T-helper 1 cell treated with Interleukin-12 subunit alpha and Interleukin-12 subunit beta and Interleukin-4 antibody, amounts not matched to agents 30 ng/mL and 1 ng/mL, for 36 hours (primary cell): ENCODE measurements around the gene PAK4. TPM values are rescaled to one million over a fixed set of nuclear protein-coding genes. Genes with fewer than 3 reads are reported as not detected.
"Not testable (repeated sequence)": the region's sequence is repeated elsewhere in the genome, so short reads cannot be mapped to it uniquely, and the experiment has no call there.

Experiments used
- intact Hi-C: fragments of 100-400 bp; cut with micrococcal nuclease; formaldehyde crosslinking; loops from one replicate; pipeline ENCODE4 v1.15.1; 2024
- total RNA-seq: library from RNA; stranded (reverse); gene quantifications from 2 replicates; pipeline ENCODE4 v1.2.3, GENCODE V29; 2022

PAK4 gene
- total RNA-seq, 1 donor from 2014 or later: 17.4 TPM

DNA sequence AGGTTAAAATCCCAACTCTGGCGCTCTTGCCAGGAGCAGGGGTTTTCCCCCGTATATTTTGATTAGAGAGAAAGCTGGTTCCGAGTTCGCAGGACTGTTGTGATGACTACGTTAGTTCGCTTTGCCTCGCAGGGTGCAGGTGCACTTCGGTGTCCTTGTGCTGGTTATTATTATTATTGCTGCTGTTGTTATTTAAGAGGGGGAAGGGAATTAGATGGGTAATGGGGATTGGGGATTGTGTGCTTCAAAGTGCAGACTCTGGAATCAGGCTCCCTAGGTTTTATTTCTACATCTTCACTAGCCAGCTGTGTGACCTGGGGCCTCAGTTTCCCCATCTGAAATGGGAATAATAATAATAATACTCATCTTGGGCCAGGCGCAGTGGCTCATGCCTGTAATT, 26.2 kb upstream of the PAK4 start:
- intact Hi-C loops: no loop called here

DNA sequence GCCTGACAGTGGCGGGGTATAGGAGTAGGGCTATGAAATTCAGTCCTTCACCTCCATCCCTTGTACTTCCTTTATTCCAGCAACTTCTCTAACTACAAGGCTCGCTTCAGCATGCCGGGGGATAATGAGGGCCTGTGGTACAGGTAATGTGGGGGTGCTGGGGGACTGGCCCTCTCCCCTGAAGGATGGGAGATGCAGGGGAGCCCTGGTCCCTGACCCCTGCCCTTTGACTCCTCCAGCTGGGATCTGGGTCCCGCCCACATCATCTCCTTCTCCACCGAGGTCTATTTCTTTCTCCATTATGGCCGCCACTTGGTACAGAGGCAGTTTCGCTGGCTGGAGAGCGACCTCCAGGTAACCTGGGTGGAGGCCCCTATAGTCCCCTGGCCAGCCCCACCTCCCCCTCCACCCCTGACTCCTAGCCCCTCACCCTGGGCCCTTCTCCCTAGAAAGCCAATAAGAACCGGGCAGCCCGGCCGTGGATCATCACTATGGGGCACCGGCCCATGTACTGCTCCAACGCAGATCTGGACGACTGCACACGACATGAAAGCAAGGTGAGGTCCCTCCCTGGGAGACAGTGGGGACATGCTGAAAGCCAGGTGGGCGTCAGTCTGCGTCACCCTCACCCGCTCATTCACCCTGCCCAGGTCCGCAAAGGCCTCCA, 25.0 kb upstream of the PAK4 start:
- intact Hi-C loops: no loop called here

DNA sequence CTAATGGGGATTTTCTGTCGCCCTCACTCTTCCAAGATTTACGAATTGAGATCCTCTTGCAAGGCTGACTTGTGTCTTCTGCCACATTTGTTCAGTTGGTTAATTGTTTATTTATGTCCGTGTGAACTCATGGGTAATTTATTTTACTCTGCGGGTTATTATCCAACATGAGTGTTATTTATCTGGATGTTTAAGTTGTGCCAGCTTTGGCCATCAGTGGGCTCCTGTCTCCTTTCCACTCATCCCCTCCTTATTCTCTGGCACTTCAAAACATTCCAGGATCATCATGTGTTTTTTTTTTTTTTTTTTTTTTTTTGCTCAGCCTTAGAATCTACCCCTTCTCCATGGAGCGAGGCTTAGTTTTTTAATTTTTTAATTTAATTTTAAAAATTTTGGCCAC, 22.4 kb upstream of the PAK4 start:
- intact Hi-C loops: no loop called here

DNA sequence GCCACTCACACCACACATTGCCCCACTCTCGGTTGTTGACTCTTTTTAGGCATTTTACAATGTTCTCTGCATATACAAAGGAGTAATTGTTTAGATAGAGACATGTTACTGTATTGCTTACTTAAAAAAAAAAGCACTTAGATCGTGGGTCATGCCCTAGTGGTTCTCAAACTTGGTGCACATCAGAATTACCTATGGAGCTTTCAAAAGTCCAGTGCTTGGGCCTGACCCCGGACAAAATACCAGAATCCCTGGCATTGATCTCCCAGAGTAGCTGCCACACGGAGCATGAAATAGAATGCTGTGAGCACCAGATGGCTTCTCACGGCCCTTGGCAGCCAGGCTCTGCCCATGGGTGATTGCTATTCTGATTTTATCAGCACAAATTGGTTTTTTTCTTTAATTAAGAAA, 21.4 kb upstream of the PAK4 start:
- intact Hi-C loops: no loop called here

DNA sequence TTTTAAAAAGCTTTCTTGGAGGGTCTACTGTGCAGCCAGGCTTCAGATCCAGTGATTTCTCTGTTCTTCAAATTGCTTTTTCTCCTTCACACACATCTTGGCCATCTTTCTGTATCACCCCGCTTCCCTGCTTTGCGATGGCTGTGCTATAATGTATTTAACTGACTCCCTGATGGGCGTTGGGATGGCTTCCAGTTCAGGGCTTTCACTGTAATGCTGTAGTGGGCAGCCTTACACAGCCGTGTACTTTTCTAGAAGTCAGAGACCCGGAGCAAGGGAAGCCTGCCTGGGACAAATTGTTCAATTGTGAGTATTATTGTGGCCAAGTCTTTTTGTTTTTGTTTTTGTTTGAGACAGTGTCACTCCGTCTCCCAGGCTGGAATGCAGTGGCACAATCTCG, 19.4 kb upstream of the PAK4 start:
- intact Hi-C loops: loop anchor here (5.0 kb wide), 1 partner anchor 54 kb away; no protein-coding TSS in a partner anchor

DNA sequence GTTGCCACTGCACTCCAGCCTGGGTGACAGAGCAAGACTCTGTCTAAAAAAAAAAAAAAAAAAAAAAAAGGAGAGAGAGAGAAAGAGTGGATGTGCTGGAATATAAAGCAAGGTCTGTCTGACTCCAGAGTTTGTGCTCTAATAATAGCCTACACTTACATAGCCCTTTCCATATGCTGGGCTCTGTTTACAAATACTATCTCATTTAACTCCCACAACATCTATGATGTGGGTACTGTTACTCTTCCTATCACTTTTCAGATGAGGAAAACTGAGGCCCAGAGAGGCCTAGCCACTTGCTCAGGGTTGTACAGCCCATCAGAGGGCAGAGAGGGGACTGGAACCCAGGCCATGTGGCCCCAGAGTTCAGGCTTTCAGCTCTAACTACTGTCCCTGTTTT, 15.9 kb upstream of the PAK4 start:
- intact Hi-C loops: loop anchor here (1.0 to 5.0 kb wide), 2 partner anchors 57 to 219 kb away; no protein-coding TSS in a partner anchor

DNA sequence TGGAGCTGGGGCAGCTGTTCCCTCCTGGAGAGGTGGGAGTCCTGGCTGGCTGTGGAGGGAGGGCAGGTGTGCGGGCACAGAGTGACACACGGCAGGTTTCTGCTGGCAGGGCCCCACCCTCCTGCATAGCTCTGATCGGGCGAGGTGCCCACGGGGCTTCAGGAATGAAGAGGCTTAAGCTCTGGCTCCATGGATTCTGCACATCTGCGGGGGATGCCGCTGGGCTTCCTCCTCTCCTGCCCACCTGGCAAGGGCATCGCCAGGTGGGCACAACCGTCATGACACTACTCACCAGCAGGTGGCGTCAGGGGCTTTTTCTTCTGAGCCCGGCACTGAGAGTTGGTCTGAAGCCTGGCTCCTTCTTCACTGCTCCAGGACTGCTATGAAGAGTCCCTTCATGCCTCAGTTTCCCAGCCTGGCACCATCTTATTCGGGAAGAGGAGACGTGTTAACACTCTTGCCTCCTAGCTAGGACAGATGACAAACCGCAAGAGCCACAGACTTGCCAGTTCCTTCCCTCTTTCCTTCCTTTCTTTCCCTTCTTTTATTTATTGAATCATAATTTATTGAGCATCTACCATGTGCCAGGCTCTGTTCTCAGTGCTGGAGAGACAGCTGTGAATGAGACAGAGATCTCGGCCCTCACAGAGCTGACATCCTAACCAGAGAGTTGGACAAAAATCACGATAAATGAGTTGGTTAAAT, 15.2 kb upstream of the PAK4 start:
- intact Hi-C loops: loop anchor here (1.0 kb wide), 1 partner anchor 218 kb away; no protein-coding TSS in a partner anchor

DNA sequence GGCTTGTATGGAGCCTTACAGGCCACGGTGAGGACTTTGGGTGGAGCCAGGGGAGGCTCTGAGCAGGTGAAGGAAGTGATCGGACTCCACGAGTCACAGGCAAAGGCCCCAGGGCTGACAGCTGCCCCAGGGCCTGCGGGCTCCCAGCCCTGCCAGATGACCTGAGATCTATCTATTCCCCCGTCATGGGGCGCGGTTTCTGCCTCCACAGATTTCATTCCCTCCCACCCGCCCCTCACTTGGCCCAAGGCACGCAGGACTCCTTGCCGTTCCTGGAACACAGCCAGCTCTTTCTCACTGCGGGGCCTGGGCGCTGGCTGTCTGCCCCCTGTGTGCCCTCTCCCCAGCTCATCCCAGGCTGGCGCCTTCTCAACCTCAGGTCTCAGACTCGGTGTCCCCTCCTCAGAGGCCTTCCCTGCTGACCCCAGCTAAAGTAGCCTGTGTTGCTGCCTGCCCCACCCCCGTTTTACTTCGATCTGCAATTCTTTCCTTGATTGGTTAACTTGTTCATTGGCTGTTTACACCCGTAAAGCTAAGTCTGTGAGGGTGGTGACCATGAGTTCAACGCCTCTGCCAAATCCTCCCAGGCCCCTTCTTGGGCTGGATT, 13.9 kb upstream of the PAK4 start:
- intact Hi-C loops: no loop called here

DNA sequence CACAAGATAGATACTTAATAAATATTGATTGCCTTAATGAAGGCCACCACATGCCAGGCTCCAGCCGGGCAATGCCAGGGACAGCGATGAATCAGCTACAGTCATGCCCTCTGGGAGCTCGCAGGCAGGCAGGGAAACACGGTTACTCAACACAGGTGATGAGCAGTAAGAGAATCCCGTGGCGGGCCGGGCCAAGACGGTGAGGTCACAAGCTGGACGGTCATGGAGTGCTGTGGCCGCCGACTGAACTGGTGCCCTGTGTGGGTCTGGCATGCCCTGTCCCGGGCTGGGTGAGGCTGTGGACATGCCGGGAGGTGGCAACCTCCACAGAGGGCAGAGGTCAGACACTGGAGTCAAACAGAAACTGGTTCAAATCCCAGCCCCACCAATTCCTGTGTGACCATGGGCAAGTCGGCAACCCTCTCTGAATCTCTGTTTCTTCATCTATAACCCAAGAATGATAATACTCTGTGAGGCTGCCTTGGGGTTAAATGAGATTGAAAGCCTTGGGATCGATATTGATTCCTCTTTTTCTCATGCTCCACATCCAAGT, 13.2 kb upstream of the PAK4 start:
- intact Hi-C loops: no loop called here

DNA sequence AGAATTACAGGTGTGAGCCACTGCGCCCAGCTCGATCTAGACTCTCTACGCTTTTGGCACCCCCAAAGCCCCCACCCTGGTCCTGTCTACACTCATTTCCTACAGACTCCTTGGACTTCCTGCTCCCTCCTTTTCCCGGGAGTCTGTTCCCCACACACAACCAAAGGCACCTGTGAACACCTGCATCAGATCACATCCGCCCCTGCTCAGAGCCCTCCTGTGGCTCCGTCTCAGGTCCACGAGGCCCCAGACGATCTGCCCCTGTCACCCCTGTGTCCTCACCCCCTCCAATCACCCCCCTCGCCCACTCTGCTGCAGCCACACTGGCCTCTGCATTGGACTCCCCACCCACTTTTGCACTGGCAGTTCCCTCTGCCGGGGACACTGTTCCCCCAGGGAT, 12.4 kb upstream of the PAK4 start:
- intact Hi-C loops: no loop called here

DNA sequence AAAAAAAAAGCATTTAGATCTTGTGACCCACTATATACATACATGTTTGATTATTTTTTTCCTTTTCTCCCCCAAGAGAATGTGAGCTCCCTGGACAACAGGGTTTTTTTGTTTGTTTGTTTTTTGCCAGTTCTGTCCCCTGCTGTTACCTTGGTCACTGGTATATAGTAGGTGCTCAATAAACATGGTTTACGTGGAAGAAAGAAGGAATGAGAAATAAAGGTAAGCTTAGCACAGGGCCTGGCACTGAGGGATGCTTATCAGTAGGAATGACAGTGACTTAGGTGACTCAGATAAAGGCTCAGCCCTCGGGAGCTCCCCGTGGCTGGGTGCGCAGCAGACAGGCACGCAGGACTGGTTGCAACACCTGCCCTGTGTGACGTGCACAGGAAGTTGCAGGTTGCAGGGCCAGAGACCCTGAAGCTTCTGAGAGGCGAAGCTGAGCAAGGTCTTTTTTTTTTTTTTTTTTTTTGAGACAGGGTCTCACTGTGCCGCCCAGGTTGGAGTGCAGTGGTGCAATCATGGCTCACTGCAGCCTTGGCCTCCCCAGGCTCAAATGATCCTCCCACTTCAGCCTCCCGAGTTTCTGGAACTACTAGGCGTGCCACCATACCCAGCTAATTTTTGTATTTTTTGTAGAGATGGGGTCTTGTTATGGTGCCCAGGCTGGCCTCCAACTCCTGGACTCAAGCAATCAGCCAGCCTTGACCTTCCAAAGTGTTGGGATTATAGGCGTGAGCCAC, 10.3 kb upstream of the PAK4 start:
- intact Hi-C loops: no loop called here

DNA sequence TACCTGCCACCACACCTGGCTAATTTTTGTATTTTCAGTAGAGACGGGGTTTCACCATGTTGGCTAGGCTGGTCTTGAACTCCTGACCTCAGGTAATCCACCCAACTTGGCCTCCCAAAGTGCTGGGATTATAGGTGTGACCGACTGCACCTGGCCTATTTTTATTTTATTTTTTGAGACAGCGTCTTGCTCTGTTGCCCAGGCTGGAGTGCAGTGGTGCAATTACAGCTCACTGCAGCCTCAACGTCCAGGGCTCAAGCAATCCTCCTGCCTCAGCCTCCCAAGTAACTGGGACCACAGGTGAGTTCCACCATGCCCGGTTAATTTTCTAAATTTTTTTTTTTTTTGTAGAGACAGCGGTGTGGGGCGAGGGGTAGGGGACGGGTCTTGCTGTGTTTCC, 8.6 kb upstream of the PAK4 start:
- intact Hi-C loops: not testable (repeated sequence)

DNA sequence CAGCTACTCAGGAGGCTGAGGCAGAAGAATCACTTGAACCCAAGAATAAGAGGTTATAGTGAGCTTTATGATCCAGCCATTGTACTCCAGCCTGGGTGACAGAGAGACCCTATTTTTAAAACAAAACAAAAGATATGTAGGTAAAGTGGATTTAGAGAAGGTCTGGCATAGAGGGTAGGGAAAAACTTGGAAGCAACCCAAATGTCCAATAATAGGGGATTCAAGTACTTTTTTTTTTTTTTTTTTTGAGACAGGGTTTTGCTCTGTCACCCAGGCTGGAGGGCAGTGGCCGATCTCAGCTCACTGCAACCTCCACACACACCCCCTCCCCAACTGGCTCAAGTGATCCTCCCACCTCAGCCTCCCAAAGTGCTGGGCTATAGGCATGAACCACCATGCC, 5.8 kb upstream of the PAK4 start:
- intact Hi-C loops: loop anchor here (5.0 to 10.0 kb wide), 2 partner anchors 552 to 1455 kb away; partner anchors contain the start of gene SHKBP1

DNA sequence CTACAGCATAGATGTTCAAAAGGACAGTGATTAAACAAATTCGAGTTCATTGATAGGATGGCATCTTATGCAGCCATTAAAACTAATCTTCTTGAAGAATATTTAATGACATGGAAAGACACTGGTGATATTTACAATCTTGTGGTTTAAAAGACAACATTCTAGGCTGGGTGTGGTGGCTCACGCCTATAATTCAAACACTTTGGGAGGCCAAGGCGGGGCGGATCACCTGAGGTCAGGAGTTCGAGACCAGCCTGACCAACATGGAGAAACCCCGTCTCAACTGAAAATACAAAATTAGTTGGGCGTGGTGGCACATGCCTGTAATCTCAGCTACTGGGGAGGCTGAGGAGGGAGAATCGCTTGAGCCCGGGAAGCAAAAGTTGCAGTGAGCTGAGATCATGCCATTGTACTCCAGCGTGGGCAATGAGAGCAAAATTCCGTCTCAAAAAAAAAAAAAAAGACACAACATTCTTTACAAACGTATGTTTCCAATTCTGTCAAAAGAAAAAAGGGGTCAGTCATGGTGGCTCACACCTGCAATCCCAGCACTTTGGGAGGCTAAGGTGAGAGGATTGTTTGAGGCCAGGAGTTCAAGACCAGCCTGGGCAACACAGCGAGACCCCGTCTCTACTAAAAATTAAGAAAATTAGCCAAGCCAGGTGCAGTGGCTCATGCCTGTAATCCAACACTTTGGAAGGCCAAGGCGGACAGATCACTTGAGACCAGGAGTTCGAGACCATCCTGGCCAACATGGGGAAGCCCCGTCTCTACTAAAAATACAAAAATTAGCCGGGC, 2.5 kb upstream of the PAK4 start:
- intact Hi-C loops: loop anchor here (1.0 to 10.0 kb wide), 8 partner anchors 64 to 1452 kb away; partner anchors contain the start of genes EID2, EID2B, GMFG and PLEKHG2

DNA sequence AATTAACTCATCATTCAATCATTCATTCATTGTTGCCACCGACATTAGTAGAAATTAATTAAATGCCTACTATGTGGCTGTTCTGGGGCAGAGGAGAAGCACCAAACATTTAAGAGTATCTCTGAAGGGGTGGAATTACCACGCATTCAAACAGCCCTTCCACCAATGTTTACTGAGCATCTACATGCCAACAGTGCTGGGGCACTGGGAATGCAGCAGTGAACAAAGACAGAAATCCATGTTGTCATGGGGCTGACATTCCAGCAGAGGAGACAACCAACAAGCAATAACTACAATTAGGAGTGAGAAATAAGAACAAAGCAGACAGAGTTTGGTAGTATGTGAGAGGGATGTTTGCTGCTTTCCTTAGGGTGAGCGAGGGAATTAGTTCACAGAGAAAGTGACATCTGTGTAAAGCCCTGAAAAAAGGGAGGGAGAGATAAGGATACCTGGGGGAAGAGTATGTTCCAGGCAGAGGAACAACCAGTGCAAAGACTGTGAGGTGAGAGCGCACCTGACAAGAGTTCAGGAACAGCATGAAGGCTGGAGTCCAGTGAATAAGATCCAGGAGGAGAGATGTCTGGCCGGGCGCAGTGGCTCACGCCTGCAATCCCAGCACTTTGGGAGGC, 1.3 kb upstream of the PAK4 start:
- intact Hi-C loops: loop anchor here (5.0 to 10.0 kb wide), 2 partner anchors 548 to 1451 kb away; partner anchors contain the start of gene SHKBP1

DNA sequence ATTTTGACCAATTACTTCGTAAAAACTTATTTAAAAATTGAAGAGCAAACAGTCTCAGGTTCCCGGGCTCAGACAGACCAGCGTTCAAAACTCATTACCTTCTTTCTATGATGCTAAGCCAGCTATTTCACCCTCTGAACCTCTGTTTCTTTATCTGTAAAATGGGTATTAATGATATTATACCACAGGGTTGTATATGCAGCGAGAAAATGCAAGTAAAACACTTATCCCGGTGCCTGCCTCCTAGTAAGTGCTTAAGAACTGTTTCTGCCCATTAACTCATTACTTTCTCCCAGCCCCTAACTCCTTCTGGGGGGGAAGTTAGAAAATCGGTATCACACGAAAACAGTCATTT, 410 bp upstream of the PAK4 start:
- intact Hi-C loops: loop anchor here (1.0 to 10.0 kb wide), 3 partner anchors 216 to 1450 kb away; partner anchors contain the start of genes MED29, PAF1 and SHKBP1

DNA sequence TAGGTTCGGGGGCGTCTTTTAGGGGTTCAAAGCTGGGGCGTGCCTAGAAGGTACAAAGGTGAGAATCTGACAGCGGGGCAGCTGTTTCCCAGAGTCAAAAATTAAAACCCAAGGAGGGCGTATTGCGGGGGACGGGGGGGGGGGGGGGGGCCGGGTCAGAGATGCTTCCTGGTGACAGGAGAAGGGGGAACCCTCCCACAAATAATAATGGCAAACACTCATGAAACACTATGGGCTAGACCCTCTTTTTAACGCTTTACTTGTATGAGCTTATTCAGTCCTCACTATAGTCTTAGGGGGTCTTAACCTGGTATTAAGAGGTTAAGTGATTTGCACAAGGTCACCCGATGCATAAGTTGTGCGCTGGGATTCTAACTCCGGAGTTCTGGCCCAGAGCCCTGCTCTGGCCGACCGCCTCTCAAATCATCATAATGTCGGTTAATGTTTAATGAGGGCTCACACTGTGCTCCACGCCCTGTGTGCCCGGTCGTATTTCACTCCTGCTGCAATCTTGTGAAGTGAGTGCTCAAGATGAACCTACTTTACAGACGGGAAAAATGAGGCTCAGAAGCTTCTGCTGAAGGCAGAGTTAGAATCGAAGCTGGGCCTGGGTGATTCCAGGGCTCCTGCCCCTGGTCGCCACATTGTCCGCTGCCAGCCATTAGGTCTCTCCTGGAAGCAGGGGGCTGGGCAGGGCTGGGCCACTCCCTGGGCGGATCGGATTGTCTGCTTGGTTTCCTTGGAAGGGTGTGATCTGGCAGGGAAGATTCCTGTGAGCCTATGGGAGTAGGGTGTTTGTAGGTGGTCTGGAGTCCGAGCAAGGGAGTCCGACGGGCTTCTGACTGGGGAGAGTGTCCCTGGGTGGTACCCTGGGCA, 964 bp downstream of the PAK4 start:
- intact Hi-C loops: loop anchor here (10.0 kb wide), 1 partner anchor 1448 kb away; the partner anchor contains the start of gene SHKBP1

DNA sequence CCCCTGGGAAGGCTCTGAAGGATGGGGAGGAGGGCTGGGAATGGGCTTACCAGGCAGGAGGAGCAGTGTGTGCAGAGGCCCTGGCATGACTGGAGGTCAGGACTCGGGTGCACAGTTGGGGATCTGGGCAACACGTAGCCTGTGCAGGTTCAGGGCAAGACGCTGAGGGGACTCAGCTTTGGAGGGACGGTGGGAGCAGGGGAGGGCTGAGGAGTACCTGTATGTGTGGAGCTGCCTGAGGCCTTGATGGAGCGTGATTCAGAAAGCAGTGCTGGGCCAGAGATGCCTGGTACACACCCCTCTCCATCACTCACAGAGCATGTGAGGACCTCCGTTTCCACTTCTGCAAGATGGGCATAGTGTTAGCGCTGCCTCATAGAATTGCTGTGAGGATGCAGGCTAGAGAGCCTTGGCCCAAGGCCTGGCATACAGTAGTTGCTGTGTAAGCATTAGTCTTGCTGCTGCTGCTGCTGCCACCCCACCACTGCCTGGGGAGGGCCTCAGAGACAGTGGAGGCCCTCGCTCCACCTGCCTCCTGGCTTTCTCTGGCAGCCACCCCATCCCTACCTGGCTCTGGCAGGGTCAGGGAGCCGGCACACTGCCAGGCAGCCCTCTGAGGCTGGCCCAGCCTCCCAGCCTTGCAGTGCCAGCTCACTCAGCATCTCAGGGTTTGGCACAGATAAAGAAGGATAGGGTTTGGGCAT, 2.4 kb downstream of the PAK4 start:
- intact Hi-C loops: loop anchor here (10.0 kb wide), 1 partner anchor 1447 kb away; the partner anchor contains the start of gene SHKBP1
